Neural cell (in vitro differentiated cells): Measurements from ENCODE around the gene SPIN1.

Experiments
- RAD21 ChIP-seq: fragments of 450-650 bp; conservative IDR thresholded peaks from 2 replicates; pipeline ENCODE4 v1.6.1; 2014; ENCODE audit warnings: antibody characterized with exemption, mild to moderate bottlenecking, moderate library complexity
- TF ChIP-seq, protein P1 (sequence below): fragments of 450-650 bp; IDR thresholded peaks from 2 replicates; pipeline ENCODE4 v1.5.1; 2014; ENCODE audit warnings: antibody characterized with exemption, mild to moderate bottlenecking, moderate library complexity; ENCODE audit not compliant: poor library complexity, severe bottlenecking

DNA sequence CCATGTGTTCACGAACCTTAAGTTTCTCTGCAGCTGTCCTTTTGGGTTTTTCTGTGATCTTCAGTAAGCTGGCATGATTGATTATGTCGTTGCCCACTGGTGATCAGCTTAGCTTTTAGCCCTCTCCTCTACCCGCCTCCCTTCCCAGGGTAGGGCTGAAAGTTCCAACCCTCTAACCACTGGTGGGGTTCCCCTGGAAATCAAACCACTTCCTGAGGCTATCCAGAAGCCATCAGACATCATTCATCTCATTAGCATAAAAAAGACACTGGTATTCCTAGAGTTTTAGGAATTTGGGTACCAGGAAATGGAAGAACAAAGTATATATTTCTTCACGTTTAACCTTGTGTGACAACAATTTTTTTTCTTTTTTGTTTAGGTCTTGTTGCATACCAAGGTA lies 29.8 kb downstream of the SPIN1 start:
- no peak for TF ChIP-seq RAD21
- TF ChIP-seq, protein P1, sequence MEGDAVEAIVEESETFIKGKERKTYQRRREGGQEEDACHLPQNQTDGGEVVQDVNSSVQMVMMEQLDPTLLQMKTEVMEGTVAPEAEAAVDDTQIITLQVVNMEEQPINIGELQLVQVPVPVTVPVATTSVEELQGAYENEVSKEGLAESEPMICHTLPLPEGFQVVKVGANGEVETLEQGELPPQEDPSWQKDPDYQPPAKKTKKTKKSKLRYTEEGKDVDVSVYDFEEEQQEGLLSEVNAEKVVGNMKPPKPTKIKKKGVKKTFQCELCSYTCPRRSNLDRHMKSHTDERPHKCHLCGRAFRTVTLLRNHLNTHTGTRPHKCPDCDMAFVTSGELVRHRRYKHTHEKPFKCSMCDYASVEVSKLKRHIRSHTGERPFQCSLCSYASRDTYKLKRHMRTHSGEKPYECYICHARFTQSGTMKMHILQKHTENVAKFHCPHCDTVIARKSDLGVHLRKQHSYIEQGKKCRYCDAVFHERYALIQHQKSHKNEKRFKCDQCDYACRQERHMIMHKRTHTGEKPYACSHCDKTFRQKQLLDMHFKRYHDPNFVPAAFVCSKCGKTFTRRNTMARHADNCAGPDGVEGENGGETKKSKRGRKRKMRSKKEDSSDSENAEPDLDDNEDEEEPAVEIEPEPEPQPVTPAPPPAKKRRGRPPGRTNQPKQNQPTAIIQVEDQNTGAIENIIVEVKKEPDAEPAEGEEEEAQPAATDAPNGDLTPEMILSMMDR = no peak
